ENCODE data around the gene GTF2H4.

The GTF2H4 gene

GRCh38 chr6:30939473-30939872, 31.5 kb downstream of the GTF2H4 start:
- Histone ChIP-seq H4K20me1 (ENCODE audit: insufficient read depth, low read length) (no peaks in the 10 kb centered on the region), H3K4me3 (ENCODE audit: low read length) (no peak overlapping the region), H3K27me3 (ENCODE audit: low read depth, low read length) (0 out of 2 replicates have a peak, but pooled peaks cover 4% of the 10 kb centered on the region), H3K9me3 (ENCODE audit: insufficient read depth, low read length) (no peaks in the 10 kb centered on the region), H3K4me2 (ENCODE audit: low read length) (no peak overlapping the region), H2AFZ (ENCODE audit: low read depth, low read length) (no peak overlapping the region), H3K79me2 (ENCODE audit: low read length) (no peaks in the 10 kb centered on the region), H3K4me1 (ENCODE audit: low read length) (peaks cover 15% of the 10 kb centered on the region), H3K9ac (ENCODE audit: low read length) (no peak overlapping the region), H3K36me3 (replicated peaks; ENCODE audit: low read depth, low read length) (no peaks in the 10 kb centered on the region), H3K27ac (ENCODE audit: low read length) (no peak overlapping the region)
- no peak for TF ChIP-seq EZH2phosphoT487 (IDR thresholded peaks at IDR 0.05; ENCODE audit: low read depth)
- TF ChIP-seq CTCF (IDR thresholded peaks at IDR 0.05; ENCODE audit: low read depth, low read length), result no peak

GRCh38 chr6:30940361-30940986, 32.5 kb downstream of the GTF2H4 start, which contains the start of gene MUCL3:
Gene MUCL3, plus strand, starts transcription at chr6:30940973. Its CDS starts 27 bp downstream, at chr6:30941000.
- TF ChIP-seq CTCF (IDR thresholded peaks at IDR 0.05; ENCODE audit: low read depth, low read length) (no peak), EZH2phosphoT487 (IDR thresholded peaks at IDR 0.05; ENCODE audit: low read depth) (no peak)
- no peak within 1 kb of the TSS for H3K27ac ChIP-seq (ENCODE audit: low read length)
- no peak within 1 kb of the TSS for H3K4me3 ChIP-seq (ENCODE audit: low read length)
- H3K9ac ChIP-seq (ENCODE audit: low read length), result no peak within 1 kb of the TSS
- no peaks in the 10 kb centered on the region for H3K79me2 ChIP-seq (ENCODE audit: low read length)
- no peak within 1 kb of the TSS for H2AFZ ChIP-seq (ENCODE audit: low read depth, low read length)
- H3K4me1 ChIP-seq (ENCODE audit: low read length), result peaks cover 15% of the 10 kb centered on the region
- peak within 1 kb of the TSS; percentile 48 for H3K4me2 ChIP-seq (ENCODE audit: low read length)
- H3K9me3 ChIP-seq (ENCODE audit: insufficient read depth, low read length), result no peaks in the 10 kb centered on the region
- 0 out of 2 replicates have a peak, but pooled peaks cover 4% of the 10 kb centered on the region for H3K27me3 ChIP-seq (ENCODE audit: low read depth, low read length)
- H4K20me1 ChIP-seq (ENCODE audit: insufficient read depth, low read length), result no peaks in the 10 kb centered on the region
- no peaks in the 10 kb centered on the region for H3K36me3 ChIP-seq (replicated peaks; ENCODE audit: low read depth, low read length)

GRCh38 chr6:30942338-30943060, 34.5 kb downstream of the GTF2H4 start:
- Histone ChIP-seq H3K4me2 (ENCODE audit: low read length) (no peak overlapping the region), H2AFZ (ENCODE audit: low read depth, low read length) (no peak overlapping the region)

More at GRCh38 chr6:30942338-30943060, 34.5 kb downstream of the GTF2H4 start:
- Histone ChIP-seq H3K27ac (ENCODE audit: low read length) (no peak overlapping the region), H4K20me1 (ENCODE audit: insufficient read depth, low read length) (no peaks in the 10 kb centered on the region), H3K79me2 (ENCODE audit: low read length) (no peaks in the 10 kb centered on the region), H3K4me1 (ENCODE audit: low read length) (peaks cover 18% of the 10 kb centered on the region), H3K4me3 (ENCODE audit: low read length) (no peak overlapping the region), H3K9me3 (ENCODE audit: insufficient read depth, low read length) (no peaks in the 10 kb centered on the region), H3K36me3 (replicated peaks; ENCODE audit: low read depth, low read length) (no peaks in the 10 kb centered on the region), H3K9ac (ENCODE audit: low read length) (no peak overlapping the region), H3K27me3 (ENCODE audit: low read depth, low read length) (0 out of 2 replicates have a peak, but pooled peaks cover 4% of the 10 kb centered on the region)
- TF ChIP-seq EZH2phosphoT487 (IDR thresholded peaks at IDR 0.05; ENCODE audit: low read depth) (no peak), CTCF (IDR thresholded peaks at IDR 0.05; ENCODE audit: low read depth, low read length) (no peak)

All from OCI-LY3 (cell line).